Prostate gland (tissue), 2 donors: ENCODE results near the gene IL2RA.

Experiments
- POLR2A ChIP-seq: fragments of 450-650 bp; IDR thresholded peaks from one replicate; pipeline ENCODE4 v1.6.1; 2016; ENCODE audit warnings: antibody characterized with exemption, mild to moderate bottlenecking
- TF ChIP-seq, protein P1 (sequence below), 4 experiments: fragments of 200-600 bp in 2 of 4; fragments of 450-650 bp in 2 of 4; sonication (generic) in 2 of 4; IDR thresholded peaks; 1 replicate in 3 of 4; 2 replicates in 1 of 4; pipeline ENCODE4 v1.5.1; 2016 to 2019; ENCODE audit warnings: antibody characterized with exemption in 4 of 4, mild to moderate bottlenecking in 2 of 4, moderate library complexity in 2 of 4

DNA sequence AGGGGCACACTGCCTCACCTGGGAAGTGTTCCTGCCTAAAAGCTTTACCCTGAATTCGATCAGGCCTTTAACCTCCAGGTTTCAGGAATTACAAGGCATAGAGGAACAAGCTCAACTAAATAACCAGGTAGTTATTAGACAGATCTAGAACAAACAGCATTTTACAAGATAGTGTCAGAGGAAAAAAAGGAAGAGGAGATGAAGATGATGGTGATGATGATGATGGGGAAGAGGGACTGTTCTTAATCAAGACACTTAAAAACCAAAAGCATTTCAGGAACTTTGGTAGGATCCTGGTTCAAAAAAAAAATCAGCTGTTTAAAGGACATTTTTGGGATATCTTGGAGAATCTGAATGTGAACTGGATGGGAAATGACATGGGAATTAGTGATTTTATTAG lies 38.2 kb upstream of the IL2RA start:
- TF ChIP-seq, protein P1, sequence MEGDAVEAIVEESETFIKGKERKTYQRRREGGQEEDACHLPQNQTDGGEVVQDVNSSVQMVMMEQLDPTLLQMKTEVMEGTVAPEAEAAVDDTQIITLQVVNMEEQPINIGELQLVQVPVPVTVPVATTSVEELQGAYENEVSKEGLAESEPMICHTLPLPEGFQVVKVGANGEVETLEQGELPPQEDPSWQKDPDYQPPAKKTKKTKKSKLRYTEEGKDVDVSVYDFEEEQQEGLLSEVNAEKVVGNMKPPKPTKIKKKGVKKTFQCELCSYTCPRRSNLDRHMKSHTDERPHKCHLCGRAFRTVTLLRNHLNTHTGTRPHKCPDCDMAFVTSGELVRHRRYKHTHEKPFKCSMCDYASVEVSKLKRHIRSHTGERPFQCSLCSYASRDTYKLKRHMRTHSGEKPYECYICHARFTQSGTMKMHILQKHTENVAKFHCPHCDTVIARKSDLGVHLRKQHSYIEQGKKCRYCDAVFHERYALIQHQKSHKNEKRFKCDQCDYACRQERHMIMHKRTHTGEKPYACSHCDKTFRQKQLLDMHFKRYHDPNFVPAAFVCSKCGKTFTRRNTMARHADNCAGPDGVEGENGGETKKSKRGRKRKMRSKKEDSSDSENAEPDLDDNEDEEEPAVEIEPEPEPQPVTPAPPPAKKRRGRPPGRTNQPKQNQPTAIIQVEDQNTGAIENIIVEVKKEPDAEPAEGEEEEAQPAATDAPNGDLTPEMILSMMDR (IDR thresholded peaks at IDR 0.05) = no peak
- no peak for TF ChIP-seq POLR2A
